Smooth muscle cell (in vitro differentiated cells): ENCODE data around the gene SKIC8. TPM values are rescaled to one million over a fixed set of nuclear protein-coding genes. Genes with fewer than 3 reads are reported as not detected.

ENCODE experiments used
- DNase-seq: peaks from one replicate; lab custom pipeline; 2025; ENCODE audit not compliant: unreplicated experiment; lab: John Stamatoyannopoulos, UW
- H2AFZ ChIP-seq: fragments of 200-600 bp; sonication (generic); 2 replicates; pipeline ENCODE4 v1.6.0; 2016; ENCODE audit warnings: antibody characterized with exemption, low read depth, mild to moderate bottlenecking
- H3F3A ChIP-seq: fragments of 200-600 bp; sonication (generic); 2 replicates; pipeline ENCODE4 v1.6.0; 2017; ENCODE audit warnings: antibody characterized with exemption, low read depth
- H3K27ac ChIP-seq: fragments of 200-600 bp; sonication (generic); 2 replicates; pipeline ENCODE4 v1.5.1; 2016; ENCODE audit warnings: low read depth, mild to moderate bottlenecking
- H3K27me3 ChIP-seq: fragments of 200-600 bp; sonication (generic); 2 replicates; pipeline ENCODE4 v1.6.1; 2016; ENCODE audit warnings: low read depth, mild to moderate bottlenecking
- H3K36me3 ChIP-seq: fragments of 200-600 bp; sonication (generic); 2 replicates; pipeline ENCODE4 v1.5.1; 2016; ENCODE audit warnings: low read depth
- H3K4me1 ChIP-seq: fragments of 200-600 bp; sonication (generic); 2 replicates; pipeline ENCODE4 v1.5.1; 2016; ENCODE audit warnings: low read depth
- H3K4me2 ChIP-seq: fragments of 200-600 bp; sonication (generic); 2 replicates; pipeline ENCODE4 v1.6.0; 2016; ENCODE audit warnings: mild to moderate bottlenecking
- H3K4me3 ChIP-seq: fragments of 200-600 bp; sonication (generic); 2 replicates; pipeline ENCODE4 v1.5.1; 2016; ENCODE audit warnings: mild to moderate bottlenecking
- H3K79me2 ChIP-seq: fragments of 200-600 bp; sonication (generic); 2 replicates; pipeline ENCODE4 v1.6.0; 2016; ENCODE audit warnings: low read depth, mild to moderate bottlenecking
- H3K9ac ChIP-seq: fragments of 200-600 bp; sonication (generic); 2 replicates; pipeline ENCODE4 v1.6.0; 2016; ENCODE audit warnings: low read depth
- H3K9me3 ChIP-seq: fragments of 200-600 bp; sonication (generic); replicated peaks from 2 replicates; pipeline ENCODE4 v1.5.1; 2016; ENCODE audit warnings: low read depth
- H4K20me1 ChIP-seq: fragments of 200-600 bp; sonication (generic); 2 replicates; pipeline ENCODE4 v1.6.0; 2016; ENCODE audit warnings: low read depth
- CTCF ChIP-seq: fragments of 200-600 bp; sonication (generic); IDR thresholded peaks from 2 replicates; pipeline ENCODE4 v1.5.1; 2017; ENCODE audit warnings: borderline replicate concordance, mild to moderate bottlenecking, antibody characterized with exemption; ENCODE audit not compliant: insufficient read depth, poor library complexity, severe bottlenecking
- WGBS: methylation state at CpG from one replicate; pipeline ENCODE4 v1.1.7; 2016; ENCODE audit warnings: low lambda C conversion rate; 5-methylcytosine and 5-hydroxymethylcytosine counted together
- polyA plus RNA-seq: library from polyadenylated mRNA; unstranded; fragments of >200 nt; fragmentation: Nextera tagmentation; extraction: Ambion mirVana; gene quantifications from 2 replicates; pipeline ENCODE4 v1.2.1, GENCODE V29; 2016
- total RNA-seq: library from RNA; depleted of rRNA; stranded (reverse); fragments of >200 nt; gene quantifications from 2 replicates; pipeline ENCODE4 v1.2.3, GENCODE V29; 2014

The SKIC8 gene
- total and polyA plus RNA-seq, 2 experiments from 2014 or later = 63.6 to 72.9 TPM

GRCh38 chr15:78335985-78336384 is 36.6 kb upstream of the SKIC8 start:
- Histone ChIP-seq H3K9ac (no peak overlapping the region), H3K27ac (no peak overlapping the region), H3K4me1 (peaks cover 18% of the 10 kb centered on the region), H3K36me3 (no peaks in the 10 kb centered on the region), H3F3A (no peaks in the 10 kb centered on the region), H3K27me3 (peaks cover 66% of the 10 kb centered on the region), H4K20me1 (no peaks in the 10 kb centered on the region), H3K9me3 (no peaks in the 10 kb centered on the region), H2AFZ (no peak overlapping the region), H3K4me2 (no peak overlapping the region), H3K79me2 (no peaks in the 10 kb centered on the region), H3K4me3 (no peak overlapping the region)
- WGBS = 96% methylated on average over 4 of the region's 4 CpGs
- DNase-seq = no peak
- TF ChIP-seq CTCF = no peak

GRCh38 chr15:78334845-78335244 is 35.4 kb upstream of the SKIC8 start:
- no peak overlapping the region for H3K4me3 ChIP-seq
- H3K36me3 ChIP-seq = no peaks in the 10 kb centered on the region
- H4K20me1 ChIP-seq = no peaks in the 10 kb centered on the region
- peaks cover 54% of the 10 kb centered on the region for H3K27me3 ChIP-seq
- H3K79me2 ChIP-seq = no peaks in the 10 kb centered on the region
- no peak for TF ChIP-seq CTCF
- H3K9me3 ChIP-seq = no peaks in the 10 kb centered on the region
- peaks cover 7% of the 10 kb centered on the region for H3K4me1 ChIP-seq
- 90% methylated on average over 3 of the region's 3 CpGs for WGBS
- DNase-seq = no peak
- no peaks in the 10 kb centered on the region for H3F3A ChIP-seq
- no peak overlapping the region for H3K27ac ChIP-seq
- H3K9ac ChIP-seq = no peak overlapping the region
- no peak overlapping the region for H3K4me2 ChIP-seq
- no peak overlapping the region for H2AFZ ChIP-seq

DNA sequence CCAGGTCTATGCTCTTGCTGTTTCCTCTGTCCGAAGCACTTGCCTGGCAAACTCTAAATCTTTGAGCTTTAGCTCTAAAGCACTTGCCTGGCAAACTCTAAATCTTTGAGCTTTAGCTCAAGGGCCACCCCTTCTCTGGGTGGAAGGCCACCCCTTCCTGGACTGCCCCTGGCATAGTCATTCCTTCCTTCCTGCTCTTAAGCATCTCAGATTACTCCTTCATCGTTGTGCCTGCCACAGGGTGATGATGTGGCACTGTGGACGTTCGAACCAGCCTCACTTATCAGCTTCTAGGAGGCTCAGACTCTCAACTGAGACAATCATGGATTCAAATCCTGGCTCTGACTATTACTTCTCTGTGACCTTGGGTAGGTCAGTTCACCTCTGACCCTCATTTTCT is 30.2 kb upstream of the SKIC8 start:
- DNase-seq = no peak
- Histone ChIP-seq H2AFZ (no peak overlapping the region), H3K9ac (no peak overlapping the region), H3K4me1 (peaks cover 14% of the 10 kb centered on the region), H3K27me3 (peaks cover 3% of the 10 kb centered on the region), H3K79me2 (no peaks in the 10 kb centered on the region), H3K27ac (no peak overlapping the region), H3K4me2 (no peak overlapping the region), H3F3A (no peaks in the 10 kb centered on the region), H3K36me3 (no peaks in the 10 kb centered on the region), H3K9me3 (no peaks in the 10 kb centered on the region), H4K20me1 (no peaks in the 10 kb centered on the region), H3K4me3 (no peak overlapping the region)
- TF ChIP-seq CTCF = no peak
- 55% methylated on average over 4 of the region's 4 CpGs for WGBS

DNA sequence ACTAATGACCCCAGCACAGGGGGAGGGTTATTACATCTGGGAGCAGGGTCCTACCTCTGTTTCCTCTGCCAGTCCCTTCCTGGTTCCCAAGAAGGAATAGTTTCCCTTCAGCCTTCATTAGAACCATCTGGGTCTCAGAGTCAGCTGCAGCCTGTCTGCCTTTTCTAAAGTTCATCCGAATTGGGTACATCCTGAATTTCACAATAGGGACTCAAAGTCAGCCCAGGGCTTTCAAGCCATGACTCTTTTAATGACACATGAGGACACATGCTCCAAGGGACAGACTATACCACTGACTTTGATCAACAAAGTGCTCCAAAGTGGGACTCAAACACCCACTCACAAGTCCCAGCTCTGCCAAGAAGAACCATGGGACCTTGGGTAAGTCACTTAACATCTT is 28.1 kb upstream of the SKIC8 start:
- 64% methylated on average over 1 of the region's 1 CpG for WGBS
- Histone ChIP-seq H3K79me2 (no peaks in the 10 kb centered on the region), H2AFZ (no peak overlapping the region), H3K27me3 (no peaks in the 10 kb centered on the region), H3K27ac (no peak overlapping the region), H3K4me1 (peaks cover 19% of the 10 kb centered on the region), H3K9ac (no peak overlapping the region), H3K9me3 (no peaks in the 10 kb centered on the region), H4K20me1 (no peaks in the 10 kb centered on the region), H3F3A (no peaks in the 10 kb centered on the region), H3K4me3 (no peak overlapping the region), H3K36me3 (no peaks in the 10 kb centered on the region), H3K4me2 (no peak overlapping the region)
- DNase-seq = no peak
- TF ChIP-seq CTCF = no peak
